Right lobe of liver (tissue), 6 donors: ENCODE data around the gene EIF4E3. TPM values are rescaled to one million over a fixed set of nuclear protein-coding genes. Genes with fewer than 3 reads are reported as not detected.
A peak's percentile ranks its signal among the peaks of the same experiment; 100 is the strongest.

Experiments
- ATAC-seq, 4 donors: fragments of 200-7000 bp; cut with Tn5 transposase; one replicate each; pipeline ENCODE4 v1.9.1; 2020; ENCODE audit warnings: mild to moderate bottlenecking in 4 of 4, moderate library complexity in 4 of 4
- DNase-seq, 3 donors: peaks; one replicate each; pipeline ENCODE4 v3.0.0-alpha.2; 2020
- H3K27ac ChIP-seq, 3 donors: fragments of 200-600 bp; one replicate each; pipeline ENCODE4 v1.8.0; 2022
- H3K27me3 ChIP-seq, 2 donors: fragments of 200-600 bp; one replicate each; pipeline ENCODE4 v1.8.0; 2022
- H3K36me3 ChIP-seq, 4 donors: fragments of 200-600 bp; sonication (generic) in 1 of 4; one replicate each; pipeline versions ENCODE4 v1.5.1 to v1.8.0; 2017 to 2022; ENCODE audit warnings: control low read depth in 1 of 4
- H3K4me1 ChIP-seq, 4 donors: fragments of 200-600 bp; sonication (generic) in 1 of 4; one replicate each; pipeline versions ENCODE4 v1.5.1 to v1.8.0; 2017 to 2022; ENCODE audit warnings: control low read depth in 1 of 4
- H3K4me3 ChIP-seq, 3 donors: fragments of 200-600 bp; one replicate each; pipeline ENCODE4 v1.8.0; 2022
- H3K9me3 ChIP-seq, 4 donors: fragments of 200-600 bp; sonication (generic) in 1 of 4; one replicate each; pipeline versions ENCODE4 v1.5.1 to v1.8.0; 2017 to 2022; ENCODE audit warnings: control low read depth in 1 of 4
- POLR2A ChIP-seq: fragments of 450-650 bp; IDR thresholded peaks from one replicate; pipeline ENCODE4 v1.6.1; 2017; ENCODE audit warnings: antibody characterized with exemption, mild to moderate bottlenecking
- WGBS: methylation state at CpG from one replicate; pipeline ENCODE4 v1.1.6; 2018; ENCODE audit warnings: low coverage, low lambda C conversion rate; ENCODE audit not compliant: insufficient coverage; ENCODE audit errors: missing lambda C conversion rate; 5-methylcytosine and 5-hydroxymethylcytosine counted together
- intact Hi-C, 2 donors: fragments of 100-400 bp; cut with DNase I; formaldehyde crosslinking; loops; one replicate each; pipeline versions ENCODE4 v1.11.2 to v1.14.1; 2022
- total RNA-seq, 6 experiments: library from RNA; depleted of rRNA in 2 of 6; stranded (reverse); fragments of >200 nt in 2 of 6; fragmentation: NEBNext Ultra II Directional in 3 of 6; extraction: Animal tissue kit (Norgen Biotek cat#: 25700) in 3 of 6; gene quantifications; one replicate each; pipeline versions ENCODE4 v1.1.0 to v1.2.4, GENCODE V29; 2016 to 2023
- TF ChIP-seq, protein P1 (sequence below), 4 donors: fragments of 200-600 bp in 3 of 4; fragments of 450-650 bp in 1 of 4; IDR thresholded peaks; one replicate each; pipeline versions ENCODE4 v1.5.1 to v1.8.0; 2016 to 2022; ENCODE audit warnings: antibody characterized with exemption in 4 of 4, mild to moderate bottlenecking in 2 of 4
- donor health status: DM: no; HTN: yes; CAD: no.
- donor health status: DM: no; HTN: no; CAD: no.
- donor health status: DM: no; HTN: no; CAD: no.
- donor health status: DM: no; HTN: yes; CAD: no.
- donor health status: DM: no; HTN: yes; CAD: no.

EIF4E3 gene
- total RNA-seq, 6 experiments from 2014 or later = 6.4 to 12.2 (median 8.2) TPM

DNA sequence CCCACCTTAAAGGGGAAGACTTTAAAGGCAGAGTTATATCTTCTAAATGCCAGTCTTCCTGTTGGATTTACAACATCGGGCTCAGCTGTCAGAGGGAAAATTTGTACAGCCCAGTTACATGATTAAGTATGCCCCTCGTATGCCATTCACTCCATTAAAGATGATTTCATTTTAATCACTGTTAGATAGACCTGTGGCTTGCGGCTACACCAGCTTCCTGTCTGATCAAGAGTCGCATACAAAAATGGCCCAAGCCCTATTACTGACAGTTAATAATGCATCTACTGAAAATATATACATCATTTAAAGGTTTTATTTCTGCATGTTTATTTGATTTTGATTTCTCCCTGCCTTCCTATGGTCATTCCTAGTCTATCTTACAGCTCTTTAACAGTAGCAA lies 7.1 kb downstream of the EIF4E3 start:
- no peaks in the 10 kb centered on the region for H3K27me3 ChIP-seq
- WGBS = 57% methylated on average over 4 of the region's 4 CpGs
- H3K9me3 ChIP-seq = no peaks in the 10 kb centered on the region
- TF ChIP-seq, protein P1, sequence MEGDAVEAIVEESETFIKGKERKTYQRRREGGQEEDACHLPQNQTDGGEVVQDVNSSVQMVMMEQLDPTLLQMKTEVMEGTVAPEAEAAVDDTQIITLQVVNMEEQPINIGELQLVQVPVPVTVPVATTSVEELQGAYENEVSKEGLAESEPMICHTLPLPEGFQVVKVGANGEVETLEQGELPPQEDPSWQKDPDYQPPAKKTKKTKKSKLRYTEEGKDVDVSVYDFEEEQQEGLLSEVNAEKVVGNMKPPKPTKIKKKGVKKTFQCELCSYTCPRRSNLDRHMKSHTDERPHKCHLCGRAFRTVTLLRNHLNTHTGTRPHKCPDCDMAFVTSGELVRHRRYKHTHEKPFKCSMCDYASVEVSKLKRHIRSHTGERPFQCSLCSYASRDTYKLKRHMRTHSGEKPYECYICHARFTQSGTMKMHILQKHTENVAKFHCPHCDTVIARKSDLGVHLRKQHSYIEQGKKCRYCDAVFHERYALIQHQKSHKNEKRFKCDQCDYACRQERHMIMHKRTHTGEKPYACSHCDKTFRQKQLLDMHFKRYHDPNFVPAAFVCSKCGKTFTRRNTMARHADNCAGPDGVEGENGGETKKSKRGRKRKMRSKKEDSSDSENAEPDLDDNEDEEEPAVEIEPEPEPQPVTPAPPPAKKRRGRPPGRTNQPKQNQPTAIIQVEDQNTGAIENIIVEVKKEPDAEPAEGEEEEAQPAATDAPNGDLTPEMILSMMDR (IDR thresholded peaks at IDR 0.05) = no peak
- TF ChIP-seq POLR2A = no peak
- DNase-seq = no peak
- H3K4me3 ChIP-seq = no peak overlapping the region
- H3K36me3 ChIP-seq = no peaks in the 10 kb centered on the region
- H3K4me1 ChIP-seq = no peaks in the 10 kb centered on the region
- no peak overlapping the region for H3K27ac ChIP-seq
- intact Hi-C loops = loop anchor here in 1 of 2 donors (10.0 kb wide), 1 partner anchor 157 kb away; no protein-coding TSS in a partner anchor
- no peak for ATAC-seq

DNA sequence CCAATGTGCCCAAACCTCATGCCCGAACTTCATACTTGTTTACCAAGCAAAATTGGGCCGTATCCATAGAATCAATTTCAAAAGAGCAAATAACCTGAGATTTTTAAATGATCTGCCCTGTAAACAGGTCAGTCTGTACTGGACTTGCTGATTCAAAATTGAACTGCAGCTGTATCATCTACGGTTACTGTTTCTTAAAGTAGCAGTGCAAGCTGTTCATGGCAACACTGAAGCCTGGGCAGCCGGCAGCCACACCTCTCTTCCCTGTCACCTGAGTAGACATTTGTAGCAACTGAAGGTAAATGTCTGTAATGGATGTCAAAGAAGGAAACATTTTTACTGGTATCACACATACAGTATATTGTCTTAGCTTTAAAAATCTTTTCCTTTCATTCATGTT lies 10.6 kb downstream of the EIF4E3 start:
- Histone ChIP-seq H3K4me3 (no peak overlapping the region), H3K4me1 (no peaks in the 10 kb centered on the region), H3K36me3 (no peaks in the 10 kb centered on the region), H3K27ac (no peak overlapping the region), H3K27me3 (no peaks in the 10 kb centered on the region), H3K9me3 (no peaks in the 10 kb centered on the region)
- TF ChIP-seq, protein P1 (IDR thresholded peaks at IDR 0.05) = no peak
- no peak for TF ChIP-seq POLR2A
- WGBS = 54% methylated on average over 4 of the region's 4 CpGs
- DNase-seq (no peak), ATAC-seq (no peak)
- intact Hi-C loops = loop anchor here in 1 of 2 donors (10.0 kb wide), 1 partner anchor 160 kb away; no protein-coding TSS in a partner anchor

DNA sequence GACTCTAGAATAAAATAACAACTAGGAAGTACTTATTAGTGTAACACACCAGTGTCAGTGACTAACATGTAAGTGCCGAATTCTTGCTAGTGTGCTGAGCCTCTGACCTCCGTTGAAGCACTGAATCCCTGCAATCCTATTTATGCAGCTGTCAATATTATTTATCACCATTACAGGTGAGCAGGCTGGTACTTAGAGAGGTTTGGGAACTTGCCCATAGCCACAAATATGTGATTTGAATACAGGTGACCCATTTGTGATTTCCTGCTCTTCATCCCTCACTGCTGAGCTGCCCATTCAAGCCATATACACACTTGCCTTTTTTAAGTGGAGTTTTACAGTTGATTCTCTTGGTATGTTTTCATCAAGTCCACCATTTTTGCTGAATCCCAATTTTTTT lies 12.2 kb downstream of the EIF4E3 start:
- H3K4me1 ChIP-seq = no peaks in the 10 kb centered on the region
- no peaks in the 10 kb centered on the region for H3K36me3 ChIP-seq
- DNase-seq = no peak
- no peak for TF ChIP-seq POLR2A
- TF ChIP-seq, protein P1 (IDR thresholded peaks at IDR 0.05) = no peak
- intact Hi-C loops = loop anchor here in 1 of 2 donors (10.0 kb wide), 1 partner anchor 162 kb away; no protein-coding TSS in a partner anchor
- no peaks in the 10 kb centered on the region for H3K9me3 ChIP-seq
- 64% methylated on average over 2 of the region's 2 CpGs for WGBS
- H3K27me3 ChIP-seq = no peaks in the 10 kb centered on the region
- ATAC-seq = no peak
- no peak overlapping the region for H3K27ac ChIP-seq
- H3K4me3 ChIP-seq = no peak overlapping the region

DNA sequence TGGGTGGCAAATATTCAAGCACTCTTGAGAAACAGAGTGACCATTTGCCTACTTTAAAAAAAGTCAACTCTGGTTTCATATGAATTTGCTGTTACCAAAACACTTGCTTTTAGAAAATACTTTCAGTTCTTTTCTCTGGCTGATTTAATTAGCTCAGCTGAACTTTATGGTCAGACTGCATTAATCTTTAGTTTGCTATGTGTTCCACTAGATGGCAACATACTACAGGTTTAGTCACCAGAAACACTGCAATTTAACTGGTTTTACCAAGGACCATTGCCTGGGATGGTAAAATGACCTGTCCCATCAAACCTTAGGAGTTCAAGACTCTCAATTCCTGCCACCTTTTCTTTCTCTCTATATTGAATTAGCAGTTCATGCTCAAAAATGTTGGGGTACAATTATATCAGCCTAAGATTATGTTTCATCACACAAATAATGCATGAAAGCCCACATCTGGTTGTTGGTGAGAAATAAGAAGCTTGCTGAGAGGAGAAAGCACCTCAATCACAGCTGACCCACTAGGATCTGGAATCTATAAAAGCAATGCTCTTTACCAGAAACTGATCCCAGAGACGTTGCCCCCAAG lies 14.2 kb downstream of the EIF4E3 start:
- no peaks in the 10 kb centered on the region for H3K4me1 ChIP-seq
- DNase-seq (no peak), ATAC-seq (peak; percentile 88 to 92 (median 90))
- WGBS = 17% methylated on average over 1 of the region's 1 CpG
- no peak overlapping the region for H3K4me3 ChIP-seq
- H3K27me3 ChIP-seq = no peaks in the 10 kb centered on the region
- intact Hi-C loops = loop anchor here in 1 of 2 donors (10.0 kb wide), 1 partner anchor 164 kb away; no protein-coding TSS in a partner anchor
- no peak for TF ChIP-seq POLR2A
- TF ChIP-seq, protein P1 (IDR thresholded peaks at IDR 0.05) = peak; percentile 62 to 70 (median 64)
- no peak overlapping the region for H3K27ac ChIP-seq
- H3K9me3 ChIP-seq = no peaks in the 10 kb centered on the region
- no peaks in the 10 kb centered on the region for H3K36me3 ChIP-seq
